GM20431 (cell line): ENCODE results near the gene GLUL.

Source experiments
- in situ Hi-C: fragments of 300-500 bp; cut with MseI, MboI; formaldehyde crosslinking; loops from one replicate; pipeline ENCODE4 v1.15.0; 2020; ENCODE audit warnings: low sequenced_read_pairs; ENCODE audit not compliant: unreplicated experiment

Gene GLUL

DNA sequence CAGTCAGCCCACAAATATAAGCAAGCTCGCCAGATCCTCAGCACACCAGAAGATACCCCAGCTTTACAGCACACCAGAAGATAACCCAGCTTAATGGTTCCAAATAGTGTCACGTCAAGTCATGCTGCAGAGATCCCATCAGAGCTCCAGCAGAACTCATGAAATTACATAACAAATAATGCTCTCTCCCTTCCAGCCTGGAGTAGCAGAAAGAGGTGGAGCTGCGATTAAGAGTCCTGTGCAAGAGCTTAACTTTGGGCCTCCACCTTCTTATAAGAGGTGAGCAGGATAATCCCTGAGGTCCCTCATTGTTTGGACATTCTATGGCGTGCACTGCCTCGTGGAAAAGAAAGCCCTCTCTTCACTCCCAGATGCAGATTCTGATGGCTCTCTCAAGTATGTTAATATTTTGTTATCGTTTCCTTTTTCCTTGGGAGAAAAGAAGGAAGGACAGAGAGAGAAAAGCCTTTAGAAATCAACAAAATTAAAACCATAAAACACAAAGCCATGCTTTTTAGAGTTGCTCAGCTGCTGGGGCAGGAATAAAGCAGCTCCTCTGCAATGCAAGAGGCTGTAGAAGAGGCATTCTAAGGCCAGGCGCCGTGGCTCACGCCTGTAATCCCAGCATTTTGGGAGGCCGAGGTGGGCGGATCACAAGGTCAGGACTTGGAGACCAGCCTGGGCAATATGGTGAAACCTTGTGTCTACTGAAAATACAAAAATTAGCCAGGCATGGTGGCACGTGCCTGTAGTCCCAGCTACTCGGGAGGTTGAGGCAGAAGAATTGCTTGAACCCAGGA lies 59.1 kb downstream of the GLUL start:
- in situ Hi-C loops = no loop called here
